Measurements from ENCODE around the gene NPVF. TPM values are rescaled to one million over a fixed set of nuclear protein-coding genes. Genes with fewer than 3 reads are reported as not detected.

Gene NPVF
- total RNA-seq, 4 donors from 2014 or later: not detected

DNA sequence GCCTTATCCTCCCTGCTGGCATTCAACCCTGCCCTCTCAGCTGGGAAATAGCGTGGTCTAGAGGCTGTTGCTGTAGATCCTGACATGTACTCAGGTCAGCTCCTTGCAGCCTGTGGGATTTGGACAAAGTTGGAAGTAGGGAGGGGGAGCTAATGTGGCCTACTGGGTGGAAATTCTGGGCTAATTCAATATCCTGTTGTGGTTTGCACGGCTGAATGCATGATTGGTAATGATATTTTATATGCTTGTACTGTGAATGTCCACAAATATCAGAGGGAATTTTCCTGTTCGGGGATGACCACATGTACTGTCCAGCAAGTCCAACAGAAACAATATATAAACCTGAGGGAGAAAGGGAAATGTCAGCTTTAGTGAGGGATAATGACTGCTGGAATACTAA is 22.1 kb upstream of the NPVF start:
- no peak overlapping the region for H3K4me3 ChIP-seq (ENCODE audit: low read depth, poor library complexity, severe bottlenecking)
- TF ChIP-seq, protein P1, sequence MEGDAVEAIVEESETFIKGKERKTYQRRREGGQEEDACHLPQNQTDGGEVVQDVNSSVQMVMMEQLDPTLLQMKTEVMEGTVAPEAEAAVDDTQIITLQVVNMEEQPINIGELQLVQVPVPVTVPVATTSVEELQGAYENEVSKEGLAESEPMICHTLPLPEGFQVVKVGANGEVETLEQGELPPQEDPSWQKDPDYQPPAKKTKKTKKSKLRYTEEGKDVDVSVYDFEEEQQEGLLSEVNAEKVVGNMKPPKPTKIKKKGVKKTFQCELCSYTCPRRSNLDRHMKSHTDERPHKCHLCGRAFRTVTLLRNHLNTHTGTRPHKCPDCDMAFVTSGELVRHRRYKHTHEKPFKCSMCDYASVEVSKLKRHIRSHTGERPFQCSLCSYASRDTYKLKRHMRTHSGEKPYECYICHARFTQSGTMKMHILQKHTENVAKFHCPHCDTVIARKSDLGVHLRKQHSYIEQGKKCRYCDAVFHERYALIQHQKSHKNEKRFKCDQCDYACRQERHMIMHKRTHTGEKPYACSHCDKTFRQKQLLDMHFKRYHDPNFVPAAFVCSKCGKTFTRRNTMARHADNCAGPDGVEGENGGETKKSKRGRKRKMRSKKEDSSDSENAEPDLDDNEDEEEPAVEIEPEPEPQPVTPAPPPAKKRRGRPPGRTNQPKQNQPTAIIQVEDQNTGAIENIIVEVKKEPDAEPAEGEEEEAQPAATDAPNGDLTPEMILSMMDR (IDR thresholded peaks at IDR 0.05): no peak
- TF ChIP-seq POLR2A (IDR thresholded peaks at IDR 0.05): no peak
- WGBS, 2 donors: 74 to 87% methylated on average over 3 of the region's 3 CpGs
- DNase-seq (ENCODE audit: low spot score in 2 of 2): no peak
- intact Hi-C loops (cut with DNase I; ENCODE audit: low total_unique reads): no loop called here

DNA sequence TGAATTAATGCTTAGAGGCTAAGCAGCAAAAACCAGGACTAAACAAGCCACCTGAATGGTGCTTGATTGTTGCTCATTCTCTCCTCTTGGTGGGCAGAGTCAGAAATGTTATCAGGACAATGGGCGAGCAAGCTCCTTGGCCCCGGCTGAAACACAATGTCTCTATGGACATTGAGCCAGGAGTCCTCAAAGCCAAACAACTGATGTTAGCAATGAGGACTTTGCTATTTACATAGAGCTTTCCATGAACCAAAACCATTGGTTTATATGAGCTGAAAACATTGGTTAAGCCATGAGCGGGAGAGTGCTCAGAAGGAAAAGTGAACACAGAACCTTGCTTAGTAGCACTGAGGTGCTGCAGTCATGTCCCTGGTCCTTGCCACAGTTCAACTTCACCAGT is 21.5 kb upstream of the NPVF start:
- intact Hi-C loops (cut with DNase I; ENCODE audit: low total_unique reads): no loop called here
- DNase-seq (ENCODE audit: low spot score in 2 of 2): no peak

DNA sequence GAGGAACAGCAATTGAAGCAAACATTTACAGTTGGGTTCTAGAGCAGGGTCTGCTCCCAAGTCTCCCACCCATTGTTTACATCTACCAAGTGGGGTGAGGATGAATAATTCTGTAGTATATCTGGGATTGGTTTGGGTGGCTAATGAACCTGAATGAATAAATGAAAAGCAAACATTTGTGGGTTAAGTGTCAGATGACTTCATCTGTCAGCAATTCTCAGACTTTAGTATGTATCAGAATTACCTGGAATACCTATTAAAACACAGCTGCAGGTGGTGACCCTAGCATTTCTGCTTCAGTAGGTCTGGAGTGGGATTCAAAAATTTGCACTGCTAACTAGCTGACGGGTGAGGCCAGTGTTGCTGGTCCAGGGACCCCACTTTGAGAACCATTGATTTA is 18.0 kb upstream of the NPVF start:
- H3K4me3 ChIP-seq (ENCODE audit: low read depth, poor library complexity, severe bottlenecking): no peak overlapping the region
- intact Hi-C loops (cut with DNase I; ENCODE audit: low total_unique reads): no loop called here
- DNase-seq (ENCODE audit: low spot score in 2 of 2): no peak
- no peak for TF ChIP-seq POLR2A (IDR thresholded peaks at IDR 0.05)
- TF ChIP-seq, protein P1 (IDR thresholded peaks at IDR 0.05): no peak
- WGBS, 2 donors: 87 to 95% methylated on average over 1 of the region's 1 CpG

More for the DNA sequence above, 21.5 kb upstream of the NPVF start:
- no peak overlapping the region for H3K4me3 ChIP-seq (ENCODE audit: low read depth, poor library complexity, severe bottlenecking)
- 92 to 100% methylated on average over 3 of the region's 3 CpGs for WGBS, 2 donors
- no peak for TF ChIP-seq POLR2A (IDR thresholded peaks at IDR 0.05)
- TF ChIP-seq, protein P1 (IDR thresholded peaks at IDR 0.05): no peak

DNA sequence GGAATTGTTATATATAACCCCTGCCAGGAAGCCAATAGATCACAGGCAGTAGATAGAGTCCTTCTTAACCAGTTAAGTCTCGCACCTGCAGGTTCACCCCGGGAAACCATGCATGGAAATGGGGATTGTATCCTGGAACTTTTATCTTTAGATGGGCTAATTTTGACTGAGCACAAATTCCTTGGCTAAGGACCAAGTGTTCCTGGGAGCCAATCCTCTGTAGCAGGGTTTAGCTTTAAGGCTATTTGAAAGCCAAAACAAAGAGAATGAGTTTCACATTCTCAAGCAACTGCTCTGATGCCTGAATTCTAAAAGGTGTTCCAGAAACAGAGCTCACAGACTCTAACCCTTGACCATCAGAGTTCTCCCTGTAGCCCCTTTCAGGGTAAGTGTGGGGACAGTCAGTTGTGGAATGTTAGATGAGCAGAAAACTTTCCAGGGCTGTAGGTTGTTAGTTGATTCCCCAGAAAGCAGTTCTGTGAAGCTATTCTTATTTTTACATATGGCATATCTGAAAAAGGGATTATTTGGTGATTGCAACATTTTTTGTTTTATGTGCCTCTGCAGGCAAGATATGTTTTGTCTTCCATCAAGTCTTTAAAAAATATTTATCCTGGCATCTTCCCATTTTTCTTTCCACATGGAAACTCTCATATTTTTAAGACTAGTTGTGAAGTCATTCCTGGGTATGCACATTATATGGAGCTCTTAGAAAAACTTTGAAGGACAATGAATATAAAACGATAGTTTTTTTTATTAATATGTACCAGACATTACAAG is 16.2 kb upstream of the NPVF start:
- DNase-seq (ENCODE audit: low spot score in 2 of 2): no peak
- TF ChIP-seq, protein P1 (IDR thresholded peaks at IDR 0.05): no peak
- no peak for TF ChIP-seq POLR2A (IDR thresholded peaks at IDR 0.05)
- H3K4me3 ChIP-seq (ENCODE audit: low read depth, poor library complexity, severe bottlenecking): no peak overlapping the region
- intact Hi-C loops (cut with DNase I; ENCODE audit: low total_unique reads): no loop called here
- 28 to 34% methylated on average over 3 of the region's 3 CpGs for WGBS, 2 donors

DNA sequence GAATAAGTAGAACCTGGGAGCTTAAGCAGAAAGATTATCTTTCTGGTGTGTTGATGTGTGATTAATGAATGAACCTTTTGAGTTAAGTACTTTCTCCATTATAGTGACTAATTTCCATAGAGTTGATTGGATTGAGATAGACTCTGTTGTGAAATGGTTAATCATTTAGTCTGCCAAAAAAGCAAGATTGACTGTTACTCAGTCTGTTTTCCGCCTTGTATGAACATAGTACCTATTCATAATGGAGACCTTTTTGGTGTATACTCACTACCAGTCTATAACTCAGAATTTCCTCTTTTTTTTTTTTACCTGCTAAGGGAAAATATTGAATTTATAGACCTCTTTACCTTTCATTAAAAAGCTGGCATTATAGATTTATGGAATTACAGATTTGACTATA is 14.4 kb upstream of the NPVF start:
- 67 to 80% methylated on average over 1 of the region's 1 CpG for WGBS, 2 donors
- DNase-seq (ENCODE audit: low spot score in 2 of 2): no peak
- TF ChIP-seq POLR2A (IDR thresholded peaks at IDR 0.05): no peak
- TF ChIP-seq, protein P1 (IDR thresholded peaks at IDR 0.05): no peak
- intact Hi-C loops (cut with DNase I; ENCODE audit: low total_unique reads): no loop called here
- H3K4me3 ChIP-seq (ENCODE audit: low read depth, poor library complexity, severe bottlenecking): no peak overlapping the region

DNA sequence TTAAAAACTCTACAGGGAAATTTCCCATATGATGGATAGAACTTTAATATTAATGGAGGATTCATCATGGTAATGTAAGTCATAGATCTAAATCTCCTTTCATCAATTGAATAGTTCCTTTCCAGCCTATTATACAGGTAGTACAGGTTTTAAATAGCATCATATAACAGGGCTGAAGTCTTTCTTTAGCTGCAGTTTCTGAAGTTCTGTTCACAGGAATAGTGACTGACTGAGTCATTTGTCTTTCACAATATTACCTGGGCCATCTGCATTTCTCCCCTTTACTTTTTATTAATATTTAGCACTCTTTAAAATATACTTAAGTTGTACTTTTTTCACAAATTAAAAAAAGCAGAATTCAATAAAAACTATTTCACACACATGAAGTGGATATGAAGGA is 12.6 kb upstream of the NPVF start:
- TF ChIP-seq POLR2A (IDR thresholded peaks at IDR 0.05): no peak
- TF ChIP-seq, protein P1 (IDR thresholded peaks at IDR 0.05): no peak
- no peak for DNase-seq (ENCODE audit: low spot score in 2 of 2)
- intact Hi-C loops (cut with DNase I; ENCODE audit: low total_unique reads): no loop called here
- no peak overlapping the region for H3K4me3 ChIP-seq (ENCODE audit: low read depth, poor library complexity, severe bottlenecking)
